Esophagus (tissue), 2 donors: ENCODE measurements around the gene ACTN1. TPM values are rescaled to one million over a fixed set of nuclear protein-coding genes. Genes with fewer than 3 reads are reported as not detected.

Experiments used
- H3K27ac ChIP-seq, 2 donors: one replicate each; pipeline ENCODE4 v1.5.1; 2013; ENCODE audit warnings: low read depth in 2 of 2, mild to moderate bottlenecking in 2 of 2, inconsistent platforms in 1 of 2, low read length in 1 of 2, moderate library complexity in 1 of 2
- H3K27me3 ChIP-seq, 2 donors: one replicate each; pipeline ENCODE4 v1.6.1; 2013; ENCODE audit warnings: low read length in 2 of 2, control low read depth in 1 of 2, mild to moderate bottlenecking in 1 of 2; ENCODE audit not compliant: insufficient read depth in 2 of 2, control insufficient read depth in 1 of 2
- H3K36me3 ChIP-seq, 2 donors: one replicate each; pipeline ENCODE4 v1.6.1; 2013; ENCODE audit warnings: low read length in 1 of 2; ENCODE audit not compliant: control insufficient read depth in 2 of 2, insufficient read depth in 2 of 2
- H3K4me1 ChIP-seq, 2 donors: one replicate each; pipeline ENCODE4 v1.6.1; 2013; ENCODE audit warnings: low read length in 1 of 2; ENCODE audit not compliant: control insufficient read depth in 2 of 2, insufficient read depth in 2 of 2
- H3K4me3 ChIP-seq, 2 donors: one replicate each; pipeline ENCODE4 v1.5.1; 2013; ENCODE audit warnings: low read length in 2 of 2, mild to moderate bottlenecking in 2 of 2, low read depth in 1 of 2, moderate library complexity in 1 of 2
- H3K9me3 ChIP-seq, 2 donors: one replicate each; pipeline ENCODE4 v1.6.1; 2013; ENCODE audit warnings: mild to moderate bottlenecking in 2 of 2, low read depth in 1 of 2, low read length in 1 of 2, moderate library complexity in 1 of 2; ENCODE audit not compliant: control insufficient read depth in 2 of 2, insufficient read depth in 1 of 2
- WGBS, 2 donors: extraction: QIAGEN DNeasy Blood & Tissue Kit; methylation state at CpG; one replicate each; pipeline ENCODE4 v1.1.7; 2013; 5-methylcytosine and 5-hydroxymethylcytosine counted together
- polyA plus RNA-seq, 2 donors: library from polyadenylated mRNA; stranded (reverse); fragments of 200-250 nt; gene quantifications; one replicate each; pipeline ENCODE4 v1.2.3, GENCODE V29; 2013
- donor health status: healthy with polysubstance abuse.
- donor health status: Bipolar disorder and iron deficiency.

Gene ACTN1
- polyA plus RNA-seq, 2 donors = 37.4 to 98.2 TPM

DNA sequence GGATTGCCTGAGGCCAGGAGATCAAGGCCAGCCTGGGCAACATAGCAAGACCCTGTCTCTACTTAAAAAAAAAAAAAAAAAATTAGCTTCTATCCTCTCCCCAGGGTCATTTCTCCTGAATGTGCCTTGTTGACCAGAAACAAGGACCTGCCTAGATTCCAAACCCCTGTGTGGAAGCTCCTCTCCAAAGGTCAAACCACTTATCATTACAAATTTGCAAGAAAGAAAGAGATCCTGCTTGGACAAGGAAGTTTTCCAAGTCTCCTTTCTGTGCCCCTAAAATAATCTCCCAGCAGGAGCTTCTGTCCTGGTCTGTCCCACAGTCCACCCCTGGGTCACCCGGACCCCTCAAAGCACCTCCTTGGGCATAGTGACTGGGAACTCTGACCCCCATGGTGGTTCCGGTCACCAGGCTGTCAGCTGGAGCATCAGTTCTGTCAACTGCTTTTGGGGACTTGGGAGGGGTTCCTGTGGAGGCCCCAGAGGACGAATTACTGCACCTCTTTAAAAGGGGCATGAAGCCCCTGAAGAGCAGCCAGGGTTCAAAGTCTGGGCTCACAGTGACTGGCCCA is 38.4 kb downstream of the ACTN1 start:
- no peaks in the 10 kb centered on the region for H3K36me3 ChIP-seq
- H3K9me3 ChIP-seq = no peaks in the 10 kb centered on the region
- H3K27me3 ChIP-seq = no peaks in the 10 kb centered on the region
- H3K4me1 ChIP-seq = peaks cover 9 to 55% of the 10 kb centered on the region in 2 donors
- WGBS, 2 donors = 82 to 83% methylated on average over 3 of the region's 3 CpGs
- peak overlapping the region; percentile 83 to 88 for H3K27ac ChIP-seq
- H3K4me3 ChIP-seq = no peak overlapping the region

DNA sequence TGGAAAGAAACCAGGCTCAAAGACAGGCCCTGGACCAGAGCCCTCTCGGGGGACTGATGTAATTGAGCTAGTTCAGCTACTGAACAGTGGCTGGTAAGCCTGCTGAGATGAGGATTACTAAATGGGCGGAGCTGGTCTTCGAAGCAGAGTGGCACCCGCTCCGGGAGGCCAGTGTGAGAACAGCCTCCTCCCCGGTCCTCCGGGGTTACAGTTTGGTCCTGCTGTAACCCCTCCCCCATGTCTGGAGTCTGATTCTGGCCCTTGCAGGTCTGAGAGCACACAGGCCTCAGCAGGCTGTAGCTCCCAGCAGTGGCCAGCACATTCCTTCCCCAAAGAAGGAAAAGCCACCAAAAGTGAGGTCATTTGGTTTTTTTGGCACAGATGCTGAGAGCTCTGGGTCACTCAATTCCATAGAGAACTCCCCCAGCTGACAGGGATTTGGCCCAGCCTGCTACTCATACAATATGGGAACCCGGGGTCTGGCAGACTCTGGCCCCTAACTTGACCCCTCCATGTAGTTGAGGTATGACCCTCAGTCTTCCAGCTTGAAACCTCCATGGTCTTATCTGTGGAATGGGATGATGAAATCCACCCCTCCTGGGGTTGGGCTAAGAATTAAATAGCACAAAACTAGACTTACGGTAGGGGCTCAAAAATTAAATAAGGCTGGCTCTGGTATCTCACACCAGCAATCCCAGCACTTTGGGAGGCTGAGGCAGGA is 39.0 kb downstream of the ACTN1 start:
- H3K9me3 ChIP-seq = no peaks in the 10 kb centered on the region
- peak overlapping the region; percentile 83 to 88 for H3K27ac ChIP-seq
- 34 to 38% methylated on average over 9 of the region's 9 CpGs for WGBS, 2 donors
- peaks cover 9 to 52% of the 10 kb centered on the region in 2 donors for H3K4me1 ChIP-seq
- no peak overlapping the region for H3K4me3 ChIP-seq
- H3K27me3 ChIP-seq = no peaks in the 10 kb centered on the region
- no peaks in the 10 kb centered on the region for H3K36me3 ChIP-seq

GRCh38 chr14:68939181-68939892 is 39.8 kb downstream of the ACTN1 start:
- H3K4me3 ChIP-seq = no peak overlapping the region
- no peaks in the 10 kb centered on the region for H3K9me3 ChIP-seq
- peak overlapping the region; percentile 88 to 98 for H3K27ac ChIP-seq
- H3K4me1 ChIP-seq = peaks cover 9 to 52% of the 10 kb centered on the region in 2 donors
- H3K36me3 ChIP-seq = no peaks in the 10 kb centered on the region
- WGBS, 2 donors = 61 to 67% methylated on average over 11 of the region's 11 CpGs
- no peaks in the 10 kb centered on the region for H3K27me3 ChIP-seq

- WGBS, 2 donors = 39 to 56% methylated on average over 4 of the region's 4 CpGs
- Histone ChIP-seq H3K9me3 (no peaks in the 10 kb centered on the region), H3K4me1 (peaks cover 4 to 51% of the 10 kb centered on the region in 2 donors), H3K4me3 (no peak overlapping the region), H3K27ac (peak overlapping the region; percentile 88 to 98), H3K36me3 (no peaks in the 10 kb centered on the region), H3K27me3 (no peaks in the 10 kb centered on the region)
Observed at GRCh38 chr14:68938271-68939150, 40.6 kb downstream of the ACTN1 start.

GRCh38 chr14:68937471-68938270 is 41.4 kb downstream of the ACTN1 start:
- 39 to 45% methylated on average over 11 of the region's 11 CpGs for WGBS, 2 donors
- H3K4me1 ChIP-seq = peaks cover 4 to 46% of the 10 kb centered on the region in 2 donors

GRCh38 chr14:68936980-68937379 is 42.1 kb downstream of the ACTN1 start:
- H3K27me3 ChIP-seq = no peaks in the 10 kb centered on the region
- H3K9me3 ChIP-seq = no peaks in the 10 kb centered on the region
- no peaks in the 10 kb centered on the region for H3K36me3 ChIP-seq
- WGBS, 2 donors = 72 to 76% methylated on average over 2 of the region's 2 CpGs
- peaks cover 4 to 44% of the 10 kb centered on the region in 2 donors for H3K4me1 ChIP-seq
- H3K27ac ChIP-seq = peak overlapping the region; percentile 89 to 91
- H3K4me3 ChIP-seq = peak overlapping the region in 1 of 2 donors; percentile 18

More at GRCh38 chr14:68937471-68938270, 41.4 kb downstream of the ACTN1 start:
- Histone ChIP-seq H3K27me3 (no peaks in the 10 kb centered on the region), H3K4me3 (no peak overlapping the region), H3K36me3 (no peaks in the 10 kb centered on the region), H3K9me3 (no peaks in the 10 kb centered on the region), H3K27ac (peak overlapping the region; percentile 88 to 98)

- Histone ChIP-seq H3K27ac (peak overlapping the region; percentile 89 to 91), H3K4me3 (peak overlapping the region in 1 of 2 donors; percentile 18), H3K27me3 (no peaks in the 10 kb centered on the region), H3K36me3 (no peaks in the 10 kb centered on the region), H3K9me3 (no peaks in the 10 kb centered on the region), H3K4me1 (peaks cover 4 to 44% of the 10 kb centered on the region in 2 donors)
- 53 to 56% methylated on average over 8 of the region's 8 CpGs for WGBS, 2 donors
Observed at GRCh38 chr14:68936476-68936875, 42.6 kb downstream of the ACTN1 start.

DNA sequence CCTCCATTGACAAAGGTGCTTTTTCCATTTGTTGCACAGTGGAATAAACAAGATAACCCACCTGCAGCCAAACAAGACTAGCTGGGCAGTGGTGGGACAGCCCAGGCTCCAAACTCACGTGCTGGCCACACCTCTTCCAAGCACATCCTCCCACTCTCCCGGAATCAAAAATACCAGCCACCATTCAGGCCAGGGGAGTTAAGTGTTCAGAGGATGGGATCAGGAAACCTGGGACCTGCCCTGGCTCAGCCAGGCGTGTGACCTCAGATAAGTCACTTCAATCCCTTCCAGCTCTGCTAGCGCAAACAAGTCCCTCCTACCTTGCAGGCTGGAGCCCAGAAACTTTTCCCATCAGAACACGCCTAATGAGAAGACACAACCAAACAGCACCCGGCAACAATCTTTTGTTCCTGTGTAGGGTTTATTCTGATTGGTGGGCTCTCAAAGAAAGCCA is 43.3 kb downstream of the ACTN1 start:
- H3K4me1 ChIP-seq = peaks cover 4 to 43% of the 10 kb centered on the region in 2 donors
- H3K9me3 ChIP-seq = no peaks in the 10 kb centered on the region
- H3K27ac ChIP-seq = peak overlapping the region; percentile 89 to 91
- H3K4me3 ChIP-seq = no peak overlapping the region
- WGBS, 2 donors = 34 to 40% methylated on average over 6 of the region's 6 CpGs
- H3K36me3 ChIP-seq = no peaks in the 10 kb centered on the region
- no peaks in the 10 kb centered on the region for H3K27me3 ChIP-seq
